CD4-positive, alpha-beta memory T cell (primary cell): ENCODE measurements around the gene FLAD1. TPM values are rescaled to one million over a fixed set of nuclear protein-coding genes. Genes with fewer than 3 reads are reported as not detected.

ENCODE experiments used
- CTCF ChIA-PET: fragments of 350-600 bp; sonication (Branson Sonifier 250); formaldehyde crosslinking; loops from one replicate; lab custom pipeline; 2021; ENCODE audit warnings: inconsistent platforms; ENCODE audit not compliant: partially characterized antibody; lab: Charles Lee
- POLR2A ChIA-PET: fragments of 350-600 bp; sonication (Branson Sonifier 250); formaldehyde crosslinking; loops from one replicate; lab custom pipeline; 2021; ENCODE audit not compliant: partially characterized antibody; lab: Charles Lee
- DNase-seq, 5 donors: peaks; one replicate each; pipeline versions ENCODE4 v3.0.0 to v3.0.0-alpha.2; 2020 to 2022; ENCODE audit warnings: mixed read lengths in 1 of 5
- H3K27ac ChIP-seq: one replicate; pipeline ENCODE4 v1.7.0; 2013; ENCODE audit warnings: low read depth, low read length
- H3K27me3 ChIP-seq: 2 replicates; pipeline ENCODE4 v1.7.0; 2013; ENCODE audit warnings: mild to moderate bottlenecking, low read length, moderate library complexity; ENCODE audit not compliant: insufficient read depth
- H3K36me3 ChIP-seq: 2 replicates; pipeline ENCODE4 v1.7.0; 2013; ENCODE audit warnings: mild to moderate bottlenecking, low read length, moderate library complexity; ENCODE audit not compliant: insufficient read depth
- H3K4me1 ChIP-seq: 2 replicates; pipeline ENCODE4 v1.7.0; 2013; ENCODE audit warnings: mild to moderate bottlenecking, low read length, moderate library complexity; ENCODE audit not compliant: insufficient read depth
- H3K4me3 ChIP-seq, 2 donors: one replicate each; pipeline ENCODE4 v1.7.0; 2013; ENCODE audit warnings: low read length in 2 of 2, mild to moderate bottlenecking in 1 of 2
- H3K9me3 ChIP-seq, 2 donors: one replicate each; pipeline ENCODE4 v1.7.0; 2013; ENCODE audit warnings: low read length in 2 of 2, control low read depth in 1 of 2; ENCODE audit not compliant: control insufficient read depth in 1 of 2
- H3K27ac Mint-ChIP-seq, 7 donors: one replicate each; pipeline ENCODE4 v1.8.0; 2020 to 2021; ENCODE audit warnings: mixed read lengths in 7 of 7, mild to moderate bottlenecking in 6 of 7, inconsistent platforms in 3 of 7, moderate library complexity in 3 of 7
- H3K27me3 Mint-ChIP-seq, 2 donors: one replicate each; pipeline ENCODE4 v1.8.0; 2020 to 2021; ENCODE audit warnings: mixed read lengths in 2 of 2
- H3K36me3 Mint-ChIP-seq, 2 donors: one replicate each; pipeline ENCODE4 v1.8.0; 2020 to 2021; ENCODE audit warnings: mixed read lengths in 2 of 2, inconsistent platforms in 1 of 2, mild to moderate bottlenecking in 1 of 2
- H3K4me1 Mint-ChIP-seq, 4 donors: one replicate each; pipeline ENCODE4 v1.8.0; 2020 to 2021; ENCODE audit warnings: mixed read lengths in 4 of 4, mild to moderate bottlenecking in 1 of 4
- H3K4me3 Mint-ChIP-seq, 8 donors: one replicate each; pipeline ENCODE4 v1.8.0; 2020 to 2021; ENCODE audit warnings: mixed read lengths in 8 of 8, mild to moderate bottlenecking in 7 of 8, moderate library complexity in 6 of 8, inconsistent platforms in 3 of 8
- H3K9me3 Mint-ChIP-seq, 8 donors: one replicate each; pipeline ENCODE4 v1.8.0; 2020 to 2021; ENCODE audit warnings: mixed read lengths in 8 of 8, mild to moderate bottlenecking in 5 of 8, inconsistent platforms in 3 of 8, moderate library complexity in 1 of 8
- intact Hi-C: fragments of 100-400 bp; cut with micrococcal nuclease; formaldehyde crosslinking; loops from one replicate; pipeline ENCODE4 v1.15.1; 2023
- polyA plus RNA-seq, 2 donors: library from polyadenylated mRNA; unstranded; fragments of 300-500 nt; fragmentation: Illumina TruSeq; gene quantifications; one replicate each; pipeline ENCODE4 v1.2.3, GENCODE V29; 2021
- total RNA-seq, 2 experiments: library from RNA; stranded (reverse); gene quantifications; one replicate each; pipeline ENCODE4 v1.2.3, GENCODE V29; 2021

The FLAD1 gene
- total and polyA plus RNA-seq, 4 experiments from 2014 or later = 48.9 to 75.9 (median 54.5) TPM

GRCh38 chr1:155015527-155016230 lies 32.5 kb downstream of the FLAD1 start:
- intact Hi-C loops = no loop called here
- Mint-ChIP-seq H3K36me3 (peaks cover 13 to 33% of the 10 kb centered on the region in 2 donors), H3K27me3 (no peaks in the 10 kb centered on the region), H3K4me1 (peaks cover 45 to 83% (median 70%) of the 10 kb centered on the region in 4 donors), H3K9me3 (peaks cover 0 to 3% (median 0%) of the 10 kb centered on the region in 8 donors), H3K27ac (peak overlapping the region; percentile 85 to 96 (median 93)), H3K4me3 (peak overlapping the region; percentile 66 to 86 (median 76))
- no peaks in the 10 kb centered on the region for H3K27me3 ChIP-seq
- H3K4me3 ChIP-seq = peak overlapping the region in 1 of 2 donors; percentile 11
- ChIA-PET CTCF (interaction anchor here (1.2 to 18.7 kb wide), 13 partner anchors 8 to 456 kb away, joined by 3 to 381 read pairs (median 26); partner anchors contain the start of genes ADAM15, CKS1B, FLAD1 and LENEP), POLR2A (interaction anchor here (1.8 to 38.9 kb wide), 7 partner anchors 8 to 124 kb away, joined by 4 to 1543 read pairs (median 67); partner anchors contain the start of genes CKS1B, FLAD1, LENEP and PBXIP1)
- H3K9me3 ChIP-seq = no peaks in the 10 kb centered on the region
- H3K36me3 ChIP-seq = peaks cover 8% of the 10 kb centered on the region
- peak in 2 of 5 donors; percentile 24 to 37 for DNase-seq
- peaks cover 80% of the 10 kb centered on the region for H3K4me1 ChIP-seq
- H3K27ac ChIP-seq = peak overlapping the region; percentile 86

- H3K27ac Mint-ChIP-seq = peak overlapping the region; percentile 85 to 96 (median 93)
- ChIA-PET CTCF (interaction anchor here (0.7 to 18.7 kb wide), 16 partner anchors 8 to 456 kb away, joined by 3 to 381 read pairs (median 16); partner anchors contain the start of genes ADAM15, CKS1B, FLAD1 and LENEP), POLR2A (interaction anchor here (1.5 to 38.9 kb wide), 9 partner anchors 9 to 124 kb away, joined by 4 to 1543 read pairs (median 51); partner anchors contain the start of genes CKS1B, FLAD1, LENEP and PBXIP1)
- H3K9me3 Mint-ChIP-seq = peaks cover 0 to 3% (median 0%) of the 10 kb centered on the region in 8 donors
- DNase-seq = peak in 1 of 5 donors; percentile 38
- peaks cover 73% of the 10 kb centered on the region for H3K4me1 ChIP-seq
- peaks cover 8% of the 10 kb centered on the region for H3K36me3 ChIP-seq
- intact Hi-C loops = no loop called here
- peak overlapping the region in 1 of 2 donors; percentile 11 for H3K4me3 ChIP-seq
- peak overlapping the region; percentile 67 to 86 (median 76) for H3K4me3 Mint-ChIP-seq
- no peaks in the 10 kb centered on the region for H3K27me3 Mint-ChIP-seq
- H3K27ac ChIP-seq = peak overlapping the region; percentile 86
- no peaks in the 10 kb centered on the region for H3K9me3 ChIP-seq
- H3K36me3 Mint-ChIP-seq = peaks cover 13 to 33% of the 10 kb centered on the region in 2 donors
- peaks cover 45 to 78% (median 67%) of the 10 kb centered on the region in 4 donors for H3K4me1 Mint-ChIP-seq
- H3K27me3 ChIP-seq = no peaks in the 10 kb centered on the region
Measured at GRCh38 chr1:155016231-155016831, 33.2 kb downstream of the FLAD1 start.

GRCh38 chr1:155017041-155017945 lies 34.1 kb downstream of the FLAD1 start:
- H3K27me3 Mint-ChIP-seq = no peaks in the 10 kb centered on the region
- Histone ChIP-seq H3K27me3 (no peaks in the 10 kb centered on the region), H3K4me1 (peaks cover 64% of the 10 kb centered on the region), H3K4me3 (peak overlapping the region; percentile 11 to 24), H3K27ac (peak overlapping the region; percentile 86), H3K36me3 (peaks cover 8% of the 10 kb centered on the region), H3K9me3 (no peaks in the 10 kb centered on the region)
- CTCF ChIA-PET = interaction anchor here (0.6 to 18.7 kb wide), 31 partner anchors 9 to 536 kb away, joined by 3 to 381 read pairs (median 5); partner anchors contain the start of genes ADAM15, CKS1B, FLAD1 and LENEP
- peaks cover 46 to 71% (median 64%) of the 10 kb centered on the region in 4 donors for H3K4me1 Mint-ChIP-seq
- POLR2A ChIA-PET = interaction anchor here (0.6 to 38.9 kb wide), 13 partner anchors 10 to 125 kb away, joined by 3 to 1543 read pairs (median 4); partner anchors contain the start of genes ADAM15, CKS1B, FLAD1 and LENEP
- H3K9me3 Mint-ChIP-seq = peaks cover 0 to 3% (median 0%) of the 10 kb centered on the region in 8 donors
- peak; percentile 88 to 91 (median 89) for DNase-seq
- intact Hi-C loops = loop anchor here (1.0 kb wide), 8 partner anchors 18 to 458 kb away; partner anchors contain the start of genes ADAM15, FLAD1 and PYGO2
- H3K36me3 Mint-ChIP-seq = peaks cover 13 to 31% of the 10 kb centered on the region in 2 donors
- H3K27ac Mint-ChIP-seq = peak overlapping the region; percentile 76 to 94 (median 85)
- peak overlapping the region in 7 of 8 donors; percentile 58 to 86 (median 74) for H3K4me3 Mint-ChIP-seq

- Histone ChIP-seq H3K27ac (peak overlapping the region; percentile 86), H3K9me3 (no peaks in the 10 kb centered on the region), H3K4me1 (peaks cover 57% of the 10 kb centered on the region), H3K4me3 (peak overlapping the region; percentile 11 to 24), H3K36me3 (peaks cover 8% of the 10 kb centered on the region), H3K27me3 (no peaks in the 10 kb centered on the region)
- H3K4me1 Mint-ChIP-seq = peaks cover 43 to 69% (median 61%) of the 10 kb centered on the region in 4 donors
- peaks cover 0 to under 1% (median 0%) of the 10 kb centered on the region in 8 donors for H3K9me3 Mint-ChIP-seq
- intact Hi-C loops = loop anchor here (1.0 kb wide), 8 partner anchors 19 to 459 kb away; partner anchors contain the start of genes ADAM15, FLAD1 and PYGO2
- CTCF ChIA-PET = interaction anchor here (0.6 to 18.7 kb wide), 28 partner anchors 10 to 537 kb away, joined by 3 to 381 read pairs (median 5); partner anchors contain the start of genes ADAM15, CKS1B, FLAD1 and LENEP
- H3K27ac Mint-ChIP-seq = peak overlapping the region; percentile 73 to 94 (median 79)
- peaks cover 13 to 26% of the 10 kb centered on the region in 2 donors for H3K36me3 Mint-ChIP-seq
- DNase-seq = no peak
- H3K27me3 Mint-ChIP-seq = no peaks in the 10 kb centered on the region
- POLR2A ChIA-PET = interaction anchor here (0.6 to 38.9 kb wide), 12 partner anchors 10 to 81 kb away, joined by 3 to 1543 read pairs (median 7); partner anchors contain the start of genes ADAM15, CKS1B, FLAD1 and LENEP
- H3K4me3 Mint-ChIP-seq = peak overlapping the region in 7 of 8 donors; percentile 48 to 74 (median 64)
Measured at GRCh38 chr1:155017946-155018316, 34.8 kb downstream of the FLAD1 start.

- Mint-ChIP-seq H3K4me3 (no peak overlapping the region), H3K27ac (peak overlapping the region; percentile 36 to 91 (median 86)), H3K27me3 (no peaks in the 10 kb centered on the region), H3K9me3 (peaks cover 0 to 1% (median 0%) of the 10 kb centered on the region in 8 donors), H3K4me1 (peaks cover 38 to 68% (median 54%) of the 10 kb centered on the region in 4 donors), H3K36me3 (peaks cover 13 to 20% of the 10 kb centered on the region in 2 donors)
- H3K9me3 ChIP-seq = no peaks in the 10 kb centered on the region
- no peak overlapping the region for H3K4me3 ChIP-seq
- ChIA-PET CTCF (interaction anchor here (0.6 to 18.7 kb wide), 11 partner anchors 20 to 112 kb away, joined by 3 to 381 read pairs (median 26); partner anchors contain the start of genes ADAM15, CKS1B, FLAD1 and LENEP), POLR2A (interaction anchor here (0.6 to 38.9 kb wide), 7 partner anchors 11 to 82 kb away, joined by 3 to 1543 read pairs (median 67); partner anchors contain the start of genes CKS1B, FLAD1, LENEP and PBXIP1)
- DNase-seq = no peak
- intact Hi-C loops = no loop called here
- peak overlapping the region; percentile 86 for H3K27ac ChIP-seq
- H3K36me3 ChIP-seq = peaks cover 8% of the 10 kb centered on the region
- peaks cover 49% of the 10 kb centered on the region for H3K4me1 ChIP-seq
- no peaks in the 10 kb centered on the region for H3K27me3 ChIP-seq
Measured at GRCh38 chr1:155018617-155019348, 35.6 kb downstream of the FLAD1 start.
